ENCODE data around the gene CHN2.

- no peak for TF ChIP-seq CTCF (IDR thresholded peaks at IDR 0.05)
- no peak for TF ChIP-seq EZH2 (IDR thresholded peaks at IDR 0.05)
These were observed 149.9 kb downstream of the CHN2 start for GRCh38 chr7:29344334-29344978.
